HepG2 (cell line): ENCODE measurements around the gene RIPOR3. TPM values are rescaled to one million over a fixed set of nuclear protein-coding genes. Genes with fewer than 3 reads are reported as not detected.

ENCODE experiments used
- ATAC-seq: fragments of 200-7000 bp; cut with Tn5 transposase; 3 replicates; pipeline ENCODE4 v1.9.1; 2020; ENCODE audit warnings: mild to moderate bottlenecking, moderate library complexity
- BruUV-seq: library from RNA; stranded (reverse); fragments of 400-500 nt; replicated peaks from 2 replicates; lab custom pipeline; 2021; lab: Mats Ljungman, UMichigan
- CTCF ChIA-PET: fragments of 300-600 bp; formaldehyde crosslinking; extraction: SDS; loops from one replicate; lab custom pipeline; 2021; ENCODE audit warnings: low total read pairs, inconsistent platforms, low intra/inter-chr PET ratio; lab: Yijun Ruan, JAX
- POLR2A ChIA-PET: fragments of 350-600 bp; sonication (Branson Sonifier 250); formaldehyde crosslinking; loops from one replicate; lab custom pipeline; 2020; ENCODE audit warnings: antibody characterized with exemption, inconsistent platforms; lab: Yijun Ruan, JAX
- DNase-seq: peaks from one replicate; pipeline ENCODE4 v3.0.0-alpha.2; 2015; ENCODE audit warnings: low spot score
- FAIRE-seq: peaks from 3 replicates; lab custom pipeline; 2011; peaks lifted over from hg19 to GRCh38; lab: Jason Lieb, UNC
- H2AFZ ChIP-seq: one replicate; pipeline ENCODE4 v1.6.1; 2011; ENCODE audit warnings: low read length, inconsistent platforms
- H3K27ac ChIP-seq: fragments of 300-600 bp; 3 replicates; pipeline ENCODE4 v1.8.0; 2011; ENCODE audit warnings: mixed run types, mild to moderate bottlenecking, mixed read lengths, low read length, inconsistent platforms; ENCODE audit not compliant: insufficient read depth; ENCODE audit errors: extremely low read length
- H3K27me3 ChIP-seq, 2 experiments: fragments of 200-600 bp in 1 of 2; 2 replicates in 1 of 2; 3 replicates in 1 of 2; pipeline versions ENCODE4 v1.6.0 to v1.8.0; 2011; ENCODE audit warnings: low read length in 2 of 2, mild to moderate bottlenecking in 2 of 2, moderate library complexity in 2 of 2, inconsistent platforms in 1 of 2; ENCODE audit not compliant: insufficient read depth in 2 of 2, control insufficient read depth in 1 of 2
- H3K36me3 ChIP-seq, 2 experiments: fragments of 200-600 bp in 1 of 2; replicated peaks in 1 of 2; 2 replicates in 1 of 2; 3 replicates in 1 of 2; pipeline versions ENCODE4 v1.5.1 to v1.8.0; 2011; ENCODE audit warnings: low read length in 2 of 2, inconsistent platforms in 1 of 2; ENCODE audit not compliant: insufficient read depth in 2 of 2, control insufficient read depth in 1 of 2
- H3K4me1 ChIP-seq: 2 replicates; pipeline ENCODE4 v1.5.1; 2012; ENCODE audit warnings: low read length, inconsistent platforms; ENCODE audit not compliant: insufficient read depth
- H3K4me2 ChIP-seq: 2 replicates; pipeline ENCODE4 v1.6.0; 2011; ENCODE audit warnings: low read depth, low read length, inconsistent platforms
- H3K4me3 ChIP-seq, 3 experiments: fragments of 200-600 bp in 1 of 3; sonication (generic), shearing (Covaris generic) in 1 of 3; replicated peaks in 1 of 3; 2 replicates each; pipeline ENCODE4 v1.5.1; 2011 to 2016; ENCODE audit warnings: low read length in 3 of 3, inconsistent platforms in 2 of 3, low read depth in 2 of 3, mild to moderate bottlenecking in 2 of 3, control low read depth in 1 of 3, mixed read lengths in 1 of 3; ENCODE audit not compliant: insufficient read depth in 1 of 3
- H3K79me2 ChIP-seq: one replicate; pipeline ENCODE4 v1.6.1; 2011; ENCODE audit warnings: low read length, inconsistent platforms; ENCODE audit not compliant: insufficient read depth
- H3K9ac ChIP-seq: 2 replicates; pipeline ENCODE4 v1.6.0; 2011; ENCODE audit warnings: mild to moderate bottlenecking, low read depth, low read length, inconsistent platforms; ENCODE audit not compliant: insufficient read depth
- H3K9me3 ChIP-seq: 2 replicates; pipeline ENCODE4 v1.5.1; 2012; ENCODE audit warnings: mild to moderate bottlenecking, low read length
- H4K20me1 ChIP-seq: 2 replicates; pipeline ENCODE4 v1.6.0; 2011; ENCODE audit warnings: inconsistent platforms, mild to moderate bottlenecking, low read length, moderate library complexity; ENCODE audit not compliant: insufficient read depth
- ATF7-NPFF ChIP-seq: sonication (generic); formaldehyde crosslinking; IDR thresholded peaks from 2 replicates; pipeline ENCODE4 v1.8.1; 2023; ENCODE audit warnings: mild to moderate bottlenecking, low read depth, missing genetic modification reagents, moderate library complexity
- CC2D1A ChIP-seq: sonication (generic); formaldehyde crosslinking; IDR thresholded peaks from 2 replicates; pipeline ENCODE4 v1.8.1; 2023; ENCODE audit warnings: mild to moderate bottlenecking, missing genetic modification reagents
- FOXM1 ChIP-seq: sonication (generic); formaldehyde crosslinking; IDR thresholded peaks from 2 replicates; pipeline ENCODE4 v1.5.0; 2020; ENCODE audit warnings: missing genetic modification reagents
- NCOA5 ChIP-seq: sonication (generic); formaldehyde crosslinking; IDR thresholded peaks from 2 replicates; pipeline ENCODE4 v1.4.0; 2020; ENCODE audit warnings: missing genetic modification reagents
- NCOR1 ChIP-seq: fragments of 200-600 bp; sonication (generic); IDR thresholded peaks from 2 replicates; pipeline ENCODE4 v1.7.0; 2017; ENCODE audit warnings: antibody characterized with exemption, low read length, borderline replicate concordance
- NFIC ChIP-seq: IDR thresholded peaks from 2 replicates; pipeline ENCODE4 v1.6.1; 2012; ENCODE audit warnings: mild to moderate bottlenecking, low read length, inconsistent platforms
- PAX8 ChIP-seq: sonication (generic); formaldehyde crosslinking; IDR thresholded peaks from 2 replicates; pipeline ENCODE4 v1.8.0; 2022; ENCODE audit warnings: mild to moderate bottlenecking, missing genetic modification reagents, borderline replicate concordance
- RAD51 ChIP-seq: fragments of 450-650 bp; IDR thresholded peaks from 2 replicates; pipeline ENCODE4 v1.6.1; 2016; ENCODE audit warnings: borderline replicate concordance
- WIZ ChIP-seq: sonication (generic); formaldehyde crosslinking; IDR thresholded peaks from 2 replicates; pipeline ENCODE4 v1.5.1; 2020; ENCODE audit warnings: mild to moderate bottlenecking, missing genetic modification reagents
- ZBTB20 ChIP-seq: sonication (generic); formaldehyde crosslinking; IDR thresholded peaks from 2 replicates; pipeline ENCODE4 v1.8.1; 2023; ENCODE audit warnings: missing genetic modification reagents, low read depth, mild to moderate bottlenecking, borderline replicate concordance
- ZBTB21 ChIP-seq: sonication (generic); formaldehyde crosslinking; IDR thresholded peaks from 2 replicates; pipeline ENCODE4 v1.4.0; 2020; ENCODE audit warnings: missing genetic modification reagents
- ZKSCAN8 ChIP-seq: IDR thresholded peaks from 2 replicates; pipeline ENCODE4 v1.6.1; 2016; ENCODE audit warnings: borderline replicate concordance, missing genetic modification reagents, missing compliant biosample characterization
- WGBS: methylation state at CpG from one replicate; pipeline ENCODE4 v1.1.6; 2017; ENCODE audit warnings: low lambda C conversion rate; 5-methylcytosine and 5-hydroxymethylcytosine counted together
- in situ Hi-C: cut with HindIII; loops from 2 replicates; pipeline ENCODE4 v1.10.0; 2017; ENCODE audit warnings: low pct_unique_long_range_greater_than_20kb; ENCODE audit not compliant: extremely low pct_ligation_motif_present
- intact Hi-C: fragments of 100-400 bp; cut with micrococcal nuclease; formaldehyde crosslinking; loops from one replicate; pipeline ENCODE4 v1.10.0; 2022; ENCODE audit not compliant: unreplicated experiment
- polyA plus RNA-seq, 8 experiments: library from polyadenylated mRNA; depleted of rRNA in 3 of 8; stranded (reverse) in 7 of 8; unstranded in 1 of 8; fragments of >200 nt; fragmentation: Illumina TruSeq in 4 of 8; extraction: Trizol in 4 of 8; gene quantifications; 2 replicates each; pipeline versions ENCODE4 v1.2.1 to v1.2.3, GENCODE V29; 2011 to 2016; ENCODE audit warnings: low read depth in 4 of 8, missing spikeins in 1 of 8, mixed read lengths in 1 of 8; ENCODE audit not compliant: insufficient read depth in 1 of 8
- total RNA-seq, 5 experiments: library from RNA; depleted of rRNA; stranded (reverse); fragments of >200 nt; fragmentation: Illumina TruSeq; extraction: Trizol; gene quantifications; 2 replicates each; pipeline ENCODE4 v1.2.3, GENCODE V29; 2016; ENCODE audit warnings: low read depth in 1 of 5
- TF ChIP-seq, protein P1 (sequence below): sonication (generic); formaldehyde crosslinking; IDR thresholded peaks from 2 replicates; pipeline ENCODE4 v1.4.0; 2020; ENCODE audit warnings: mild to moderate bottlenecking, low read depth, missing genetic modification reagents
- TF ChIP-seq, protein P2 (sequence below): sonication (generic); formaldehyde crosslinking; IDR thresholded peaks from 2 replicates; pipeline ENCODE4 v1.4.0; 2020; ENCODE audit warnings: low read depth, missing genetic modification reagents

RIPOR3 gene
- total and polyA plus RNA-seq, 2 of the 13 experiments (the other 11 are each of a cell fraction or from before 2014, with no cell fraction given): 0.18 TPM; not detected in 1

DNA sequence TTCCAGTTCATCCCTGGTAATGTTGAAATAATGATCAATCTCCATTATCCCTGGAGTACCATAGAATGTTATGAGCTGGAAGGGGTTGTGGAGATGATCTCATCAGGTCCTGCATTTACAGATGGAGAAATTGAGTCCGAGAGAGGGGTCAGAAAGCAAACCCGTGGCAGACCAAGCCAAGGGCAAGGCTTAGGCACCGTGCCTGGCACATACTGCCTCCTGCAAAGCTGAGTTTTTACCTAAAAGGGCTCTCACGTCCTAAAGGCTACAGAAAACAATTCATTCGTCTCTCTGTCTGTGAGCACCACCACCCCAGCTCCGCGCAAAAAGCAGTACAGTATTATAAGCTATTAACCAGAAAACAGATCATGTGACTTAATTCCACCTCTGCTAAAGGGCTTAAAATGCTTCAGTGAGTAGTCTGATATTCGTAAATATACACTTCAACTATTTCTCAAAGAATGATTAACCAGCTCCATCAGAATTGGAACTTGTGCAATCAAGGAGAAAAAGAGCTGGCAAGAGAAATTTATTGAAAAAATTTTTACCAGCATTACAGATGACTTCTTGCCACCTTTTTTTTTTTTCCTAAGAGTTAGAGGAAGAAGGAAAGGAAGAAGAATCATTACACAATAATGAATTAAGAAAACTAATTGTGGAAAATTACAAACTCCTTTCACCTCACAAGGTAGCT lies 36.6 kb upstream of the RIPOR3 start (continued):
- TF ChIP-seq, protein P1, sequence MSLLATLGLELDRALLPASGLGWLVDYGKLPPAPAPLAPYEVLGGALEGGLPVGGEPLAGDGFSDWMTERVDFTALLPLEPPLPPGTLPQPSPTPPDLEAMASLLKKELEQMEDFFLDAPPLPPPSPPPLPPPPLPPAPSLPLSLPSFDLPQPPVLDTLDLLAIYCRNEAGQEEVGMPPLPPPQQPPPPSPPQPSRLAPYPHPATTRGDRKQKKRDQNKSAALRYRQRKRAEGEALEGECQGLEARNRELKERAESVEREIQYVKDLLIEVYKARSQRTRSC: no peak
- TF ChIP-seq PAX8: no peak
- TF ChIP-seq, all 625 proteins: peak for 48

DNA sequence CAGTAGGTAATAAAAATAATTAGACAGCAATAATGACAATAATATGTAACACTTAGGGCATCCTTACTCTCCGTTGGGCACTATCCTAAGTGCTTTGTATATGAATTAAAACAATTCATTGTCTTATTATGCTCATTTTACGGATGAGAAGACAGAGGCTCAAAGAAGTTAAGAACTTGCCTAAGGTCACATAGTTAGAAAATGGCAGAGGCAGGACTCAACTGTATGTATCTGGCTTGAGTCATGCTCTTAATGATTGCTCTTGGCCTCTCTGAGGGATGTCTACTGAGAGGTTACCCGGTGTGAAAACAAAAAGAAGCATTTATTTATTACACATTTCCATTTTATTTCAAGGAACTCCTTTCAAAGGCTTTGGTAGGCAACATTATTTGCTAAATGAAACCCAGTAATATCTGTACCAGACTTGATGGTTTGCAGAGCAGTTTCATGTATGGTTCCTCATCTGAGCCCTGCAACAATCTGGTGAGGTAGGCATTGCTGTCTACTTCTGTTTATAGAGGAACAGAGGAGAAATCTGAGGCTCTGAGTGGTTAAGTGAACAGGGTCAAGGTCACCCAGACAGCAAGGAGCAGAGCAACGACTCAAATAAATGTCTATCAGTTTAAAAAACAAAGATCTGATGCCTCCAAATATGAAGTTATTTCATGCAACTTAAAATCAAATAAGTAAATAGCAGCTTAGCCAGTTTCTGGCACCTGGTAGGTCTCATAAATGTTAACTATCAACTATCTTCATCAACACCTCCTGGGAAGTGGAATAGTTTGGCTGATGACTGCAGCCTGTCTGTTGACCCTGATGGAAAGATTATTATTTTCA lies 35.8 kb upstream of the RIPOR3 start:
- Histone ChIP-seq H2AFZ (no peak overlapping the region), H3K36me3 (no peaks in the 10 kb centered on the region), H3K27ac (peak overlapping the region; percentile 5), H3K4me2 (peak overlapping the region; percentile 99), H3K9ac (peak overlapping the region; percentile 74; the same call in 1 of the 2 replicates), H3K4me3 (peak overlapping the region; percentile 50 to 73 (median 63); a peak in 4 of 6 replicates), H3K9me3 (no peaks in the 10 kb centered on the region), H3K4me1 (peaks cover 68% of the 10 kb centered on the region), H3K27me3 (no peaks in the 10 kb centered on the region; a peak in 1 of 5 replicates), H3K79me2 (peaks cover 8% of the 10 kb centered on the region), H4K20me1 (peaks cover under 1% of the 10 kb centered on the region; the same call in 1 of the 2 replicates)
- ChIA-PET POLR2A (interaction anchor here (1.0 to 3.5 kb wide), 7 partner anchors 18 to 101 kb away, joined by 3 to 65 read pairs (median 4); no protein-coding TSS in a partner anchor), CTCF (no interaction called here)
- intact Hi-C loops (loop anchor here (5.0 kb wide), 1 partner anchor 80 kb away; no protein-coding TSS in a partner anchor), in situ Hi-C loops (loop anchor here (25.0 kb wide), 1 partner anchor 90 kb away; no protein-coding TSS in a partner anchor)
- ATAC-seq: no peak
- BruUV-seq: no TSS peak
- FAIRE-seq: no peak
- WGBS: 43% methylated on average over 4 of the region's 4 CpGs
- DNase-seq: no peak
- TF ChIP-seq WIZ (CRISPR knock-in tag) (no peak), RAD51 (no peak), ATF7-NPFF (CRISPR knock-in tag) (no peak), ZKSCAN8 (CRISPR knock-in tag) (no peak), NFIC (no peak), CC2D1A (CRISPR knock-in tag) (no peak), NCOR1 (no peak), ZBTB21 (CRISPR knock-in tag) (no peak), NCOA5 (no peak), ZBTB20 (no peak), FOXM1 (no peak)
- TF ChIP-seq, protein P2, sequence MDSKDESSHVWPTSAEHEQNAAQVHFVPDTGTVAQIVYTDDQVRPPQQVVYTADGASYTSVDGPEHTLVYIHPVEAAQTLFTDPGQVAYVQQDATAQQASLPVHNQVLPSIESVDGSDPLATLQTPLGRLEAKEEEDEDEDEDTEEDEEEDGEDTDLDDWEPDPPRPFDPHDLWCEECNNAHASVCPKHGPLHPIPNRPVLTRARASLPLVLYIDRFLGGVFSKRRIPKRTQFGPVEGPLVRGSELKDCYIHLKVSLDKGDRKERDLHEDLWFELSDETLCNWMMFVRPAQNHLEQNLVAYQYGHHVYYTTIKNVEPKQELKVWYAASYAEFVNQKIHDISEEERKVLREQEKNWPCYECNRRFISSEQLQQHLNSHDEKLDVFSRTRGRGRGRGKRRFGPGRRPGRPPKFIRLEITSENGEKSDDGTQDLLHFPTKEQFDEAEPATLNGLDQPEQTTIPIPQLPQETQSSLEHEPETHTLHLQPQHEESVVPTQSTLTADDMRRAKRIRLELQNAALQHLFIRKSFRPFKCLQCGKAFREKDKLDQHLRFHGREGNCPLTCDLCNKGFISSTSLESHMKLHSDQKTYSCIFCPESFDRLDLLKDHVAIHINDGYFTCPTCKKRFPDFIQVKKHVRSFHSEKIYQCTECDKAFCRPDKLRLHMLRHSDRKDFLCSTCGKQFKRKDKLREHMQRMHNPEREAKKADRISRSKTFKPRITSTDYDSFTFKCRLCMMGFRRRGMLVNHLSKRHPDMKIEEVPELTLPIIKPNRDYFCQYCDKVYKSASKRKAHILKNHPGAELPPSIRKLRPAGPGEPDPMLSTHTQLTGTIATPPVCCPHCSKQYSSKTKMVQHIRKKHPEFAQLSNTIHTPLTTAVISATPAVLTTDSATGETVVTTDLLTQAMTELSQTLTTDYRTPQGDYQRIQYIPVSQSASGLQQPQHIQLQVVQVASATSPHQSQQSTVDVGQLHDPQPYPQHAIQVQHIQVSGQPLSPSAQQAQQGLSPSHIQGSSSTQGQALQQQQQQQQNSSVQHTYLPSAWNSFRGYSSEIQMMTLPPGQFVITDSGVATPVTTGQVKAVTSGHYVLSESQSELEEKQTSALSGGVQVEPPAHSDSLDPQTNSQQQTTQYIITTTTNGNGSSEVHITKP (CRISPR knock-in tag): no peak
